A549 (cell line): ENCODE results near the gene PCDHGC5. TPM values are rescaled to one million over a fixed set of nuclear protein-coding genes. Genes with fewer than 3 reads are reported as not detected.

Experiments used
- ATAC-seq, 2 experiments: fragments of 200-7000 bp in 1 of 2; fragments of >200 bp in 1 of 2; cut with Nextera tagmentation in 1 of 2; cut with Tn5 transposase in 1 of 2; 3 replicates each; pipeline versions ENCODE4 v1.8.0 to v1.9.1; 2018 to 2020; ENCODE audit warnings: mild to moderate bottlenecking in 1 of 2, moderate library complexity in 1 of 2
- CTCF ChIA-PET: fragments of 300-600 bp; sonication (Branson Sonifier 250); formaldehyde crosslinking; extraction: SDS; loops from one replicate; lab custom pipeline; 2021; ENCODE audit warnings: antibody characterized with exemption, inconsistent platforms; lab: Yijun Ruan, JAX
- POLR2A ChIA-PET: fragments of 350-600 bp; formaldehyde crosslinking; extraction: SDS; loops from one replicate; lab custom pipeline; 2021; ENCODE audit warnings: antibody characterized with exemption, inconsistent platforms; lab: Yijun Ruan, JAX
- DNase-seq, 2 experiments: peaks; one replicate each; pipeline versions ENCODE4 v3.0.0 to v3.0.0-alpha.2; 2011 to 2016; ENCODE audit warnings: low read depth in 1 of 2, low spot score in 1 of 2
- FAIRE-seq: peaks from 2 replicates; lab custom pipeline; 2011; peaks lifted over from hg19 to GRCh38; lab: Jason Lieb, UNC
- H3K27ac ChIP-seq, 2 experiments: fragments of >200 bp; sonication (Bioruptor Twin); formaldehyde crosslinking; 3 replicates each; pipeline ENCODE4 v1.5.1; 2016 to 2017
- H3K4me1 ChIP-seq: fragments of >200 bp; sonication (Bioruptor Twin); formaldehyde crosslinking; 3 replicates; pipeline ENCODE4 v1.6.1; 2016
- H3K4me2 ChIP-seq: fragments of >200 bp; sonication (Bioruptor Twin); formaldehyde crosslinking; 3 replicates; pipeline ENCODE4 v1.6.1; 2016
- H3K4me3 ChIP-seq: fragments of >200 bp; sonication (Bioruptor Twin); formaldehyde crosslinking; 3 replicates; pipeline ENCODE4 v1.5.1; 2016
- H3K9me3 ChIP-seq: fragments of >200 bp; sonication (Bioruptor Twin); formaldehyde crosslinking; 3 replicates; pipeline ENCODE4 v1.6.1; 2016
- CBX8 ChIP-seq: fragments of 200-600 bp; sonication (generic); IDR thresholded peaks from 2 replicates; pipeline ENCODE4 v1.6.1; 2016
- EP300 ChIP-seq, 2 experiments: fragments of >200 bp; sonication (Bioruptor Twin); formaldehyde crosslinking; IDR thresholded peaks; 2 replicates in 1 of 2; 3 replicates in 1 of 2; pipeline ENCODE4 v1.6.1; 2016 to 2017
- ESRRA ChIP-seq: fragments of 150-350 bp; IDR thresholded peaks from 2 replicates; pipeline ENCODE4 v1.6.1; 2014; ENCODE audit warnings: mild to moderate bottlenecking, low read length, borderline replicate concordance
- GATA3 ChIP-seq: IDR thresholded peaks from 2 replicates; pipeline ENCODE4 v1.6.1; 2012; ENCODE audit warnings: borderline replicate concordance
- HEYL ChIP-seq: fragments of 250-450 bp; sonication (Bioruptor Pico); IDR thresholded peaks from 2 replicates; pipeline ENCODE4 v1.8.0; 2021; ENCODE audit warnings: mild to moderate bottlenecking, moderate library complexity
- HOXA7 ChIP-seq: fragments of 250-450 bp; sonication (Bioruptor Pico); IDR thresholded peaks from 2 replicates; pipeline ENCODE4 v1.5.0; 2020; ENCODE audit warnings: mild to moderate bottlenecking, moderate library complexity
- HOXB13 ChIP-seq: fragments of 250-450 bp; sonication (Bioruptor Pico); IDR thresholded peaks from 2 replicates; pipeline ENCODE4 v1.5.0; 2020; ENCODE audit warnings: low read depth, mild to moderate bottlenecking, moderate library complexity
- MAFK ChIP-seq: fragments of 450-650 bp; IDR thresholded peaks from 2 replicates; pipeline ENCODE4 v1.6.1; 2014; ENCODE audit not compliant: partially characterized antibody
- MAZ ChIP-seq: fragments of 150-350 bp; IDR thresholded peaks from 2 replicates; pipeline ENCODE4 v1.6.1; 2014; ENCODE audit warnings: antibody characterized with exemption, low read depth, low read length, borderline replicate concordance
- RFX5 ChIP-seq: fragments of 450-650 bp; IDR thresholded peaks from 2 replicates; pipeline ENCODE4 v1.7.1; 2014; ENCODE audit warnings: antibody characterized with exemption, mild to moderate bottlenecking, moderate library complexity
- SMC3 ChIP-seq: fragments of >200 bp; sonication (Bioruptor Twin); formaldehyde crosslinking; IDR thresholded peaks from 3 replicates; pipeline ENCODE4 v1.6.1; 2018; ENCODE audit warnings: inconsistent platforms
- TP53 ChIP-seq: fragments of 250-450 bp; sonication (Bioruptor Pico); IDR thresholded peaks from 2 replicates; pipeline ENCODE4 v1.5.0; 2021; ENCODE audit warnings: mild to moderate bottlenecking, moderate library complexity
- ZFP36 ChIP-seq: fragments of 450-650 bp; IDR thresholded peaks from 2 replicates; pipeline ENCODE4 v1.6.1; 2014; ENCODE audit warnings: borderline replicate concordance; ENCODE audit not compliant: partially characterized antibody
- WGBS: methylation state at CpG from one replicate; pipeline ENCODE4 v1.1.6; 2017; ENCODE audit errors: missing lambda C conversion rate; 5-methylcytosine and 5-hydroxymethylcytosine counted together
- polyA minus RNA-seq: library from RNA; depleted of rRNA, polyadenylated mRNA; stranded (reverse); fragments of >200 nt; gene quantifications from 2 replicates; pipeline ENCODE4 v1.2.3, GENCODE V29; 2011; rRNA and poly(A)+ RNA removed
- polyA plus RNA-seq, 4 experiments: library from polyadenylated mRNA; depleted of rRNA in 3 of 4; stranded (reverse); fragments of >200 nt; fragmentation: RNase III in 1 of 4; extraction: RNeasy Plus Mini Kit Qiagen cat#74134 plus additional on column Dnase treatment in 1 of 4; gene quantifications; 2 replicates in 3 of 4; 3 replicates in 1 of 4; pipeline ENCODE4 v1.2.3, GENCODE V29; 2011 to 2017
- TF ChIP-seq, protein P1 (sequence below): fragments of 150-350 bp; IDR thresholded peaks from 2 replicates; pipeline ENCODE4 v1.6.1; 2014; ENCODE audit warnings: low read depth, mild to moderate bottlenecking, low read length
- TF ChIP-seq, protein P2 (sequence below): IDR thresholded peaks from 2 replicates; pipeline ENCODE4 v1.6.1; 2012
- TF ChIP-seq, protein P3 (sequence below): fragments of >200 bp; sonication (Bioruptor Twin); formaldehyde crosslinking; IDR thresholded peaks from 3 replicates; pipeline ENCODE4 v1.6.1; 2016

The PCDHGC5 gene
- polyA plus RNA-seq (2011; rRNA removed) (0.08 TPM in 1 of 2 replicates, not detected in the other), polyA plus RNA-seq (2017; fragmentation: RNase III; extraction: RNeasy Plus Mini Kit Qiagen cat#74134 plus additional on column Dnase treatment) (0.03 TPM in 1 of 3 replicates, not detected in the others), polyA minus RNA-seq (0.54 and 0.78 TPM in 2 replicates)
- polyA plus RNA-seq (2012; cell fraction: cytosol; rRNA removed) = not detected in 2 replicates
- 0.30 and 0.44 TPM in 2 replicates for polyA plus RNA-seq (2012; cell fraction: nucleus; rRNA removed)

DNA sequence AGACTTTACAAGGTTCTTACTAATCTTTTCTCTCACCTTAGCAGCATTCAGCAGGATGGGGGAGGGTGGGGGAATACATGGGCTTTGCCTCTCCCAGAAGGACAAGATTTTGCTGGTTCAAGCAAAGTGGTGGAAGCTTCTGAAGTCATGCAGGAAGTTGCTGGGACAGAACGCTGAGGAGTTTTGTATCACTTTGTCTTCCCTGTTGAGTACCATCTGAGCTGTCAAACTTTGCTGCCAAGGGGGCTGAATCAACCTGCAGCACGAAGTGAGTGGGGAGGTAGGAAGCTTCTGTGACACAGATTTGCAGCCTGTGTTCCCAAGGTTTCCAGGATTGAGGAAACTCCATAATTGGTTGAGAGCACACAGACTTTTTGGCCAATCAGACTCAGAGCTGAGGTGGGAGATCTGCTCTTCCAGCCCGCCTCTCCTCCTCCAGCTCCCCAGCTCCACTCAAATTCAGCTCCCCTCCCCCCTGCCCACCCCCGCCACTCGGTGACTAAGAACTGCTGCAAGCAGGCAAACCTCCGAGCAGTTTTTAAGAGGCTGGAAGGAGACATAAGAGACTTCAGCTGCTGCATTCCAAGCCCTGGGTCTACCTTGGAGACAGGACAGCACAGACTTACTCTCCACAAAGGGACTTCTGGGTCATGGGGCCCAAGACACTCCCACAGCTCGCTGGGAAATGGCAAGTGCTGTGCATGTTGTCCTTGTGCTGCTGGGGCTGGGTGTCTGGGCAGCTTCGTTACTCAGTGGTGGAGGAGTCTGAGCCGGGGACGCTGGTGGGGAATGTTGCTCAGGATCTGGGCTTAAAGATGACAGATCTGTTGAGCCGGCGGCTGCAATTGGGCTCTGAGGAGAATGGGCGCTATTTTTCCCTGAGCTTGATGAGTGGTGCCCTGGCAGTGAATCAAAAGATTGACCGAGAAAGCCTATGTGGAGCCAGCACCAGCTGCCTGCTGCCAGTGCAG, at the start of gene PCDHGC5:
Gene PCDHGC5 (plus strand): TSS at position 491 of the 971 bp plus-strand sequence. CDS start 160 bp downstream, at position 651.
- no peak for FAIRE-seq
- ATAC-seq = peak in 1 of 2 experiments; percentile 13; a peak in 3 of 6 replicates
- WGBS = 33% methylated on average over 6 of the region's 14 CpGs
- TF ChIP-seq EP300 (IDR thresholded peaks at IDR 0.05) = no peak
- TF ChIP-seq, protein P1, sequence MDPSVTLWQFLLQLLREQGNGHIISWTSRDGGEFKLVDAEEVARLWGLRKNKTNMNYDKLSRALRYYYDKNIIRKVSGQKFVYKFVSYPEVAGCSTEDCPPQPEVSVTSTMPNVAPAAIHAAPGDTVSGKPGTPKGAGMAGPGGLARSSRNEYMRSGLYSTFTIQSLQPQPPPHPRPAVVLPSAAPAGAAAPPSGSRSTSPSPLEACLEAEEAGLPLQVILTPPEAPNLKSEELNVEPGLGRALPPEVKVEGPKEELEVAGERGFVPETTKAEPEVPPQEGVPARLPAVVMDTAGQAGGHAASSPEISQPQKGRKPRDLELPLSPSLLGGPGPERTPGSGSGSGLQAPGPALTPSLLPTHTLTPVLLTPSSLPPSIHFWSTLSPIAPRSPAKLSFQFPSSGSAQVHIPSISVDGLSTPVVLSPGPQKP = no peak
- no peak for TF ChIP-seq RFX5
- TF ChIP-seq ESRRA = no peak
- no peak for TF ChIP-seq MAZ
- no peak for TF ChIP-seq HOXB13
- no peak for TF ChIP-seq GATA3
- TF ChIP-seq HOXA7 (CRISPR knock-in tag) = no peak
- no peak for TF ChIP-seq ZFP36
- TF ChIP-seq HEYL (CRISPR knock-in tag) = no peak
- no peak for TF ChIP-seq CBX8
- TF ChIP-seq, protein P2, sequence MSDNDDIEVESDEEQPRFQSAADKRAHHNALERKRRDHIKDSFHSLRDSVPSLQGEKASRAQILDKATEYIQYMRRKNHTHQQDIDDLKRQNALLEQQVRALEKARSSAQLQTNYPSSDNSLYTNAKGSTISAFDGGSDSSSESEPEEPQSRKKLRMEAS = no peak
- no peak for TF ChIP-seq MAFK
- no peak for TF ChIP-seq SMC3
- TF ChIP-seq, protein P3, sequence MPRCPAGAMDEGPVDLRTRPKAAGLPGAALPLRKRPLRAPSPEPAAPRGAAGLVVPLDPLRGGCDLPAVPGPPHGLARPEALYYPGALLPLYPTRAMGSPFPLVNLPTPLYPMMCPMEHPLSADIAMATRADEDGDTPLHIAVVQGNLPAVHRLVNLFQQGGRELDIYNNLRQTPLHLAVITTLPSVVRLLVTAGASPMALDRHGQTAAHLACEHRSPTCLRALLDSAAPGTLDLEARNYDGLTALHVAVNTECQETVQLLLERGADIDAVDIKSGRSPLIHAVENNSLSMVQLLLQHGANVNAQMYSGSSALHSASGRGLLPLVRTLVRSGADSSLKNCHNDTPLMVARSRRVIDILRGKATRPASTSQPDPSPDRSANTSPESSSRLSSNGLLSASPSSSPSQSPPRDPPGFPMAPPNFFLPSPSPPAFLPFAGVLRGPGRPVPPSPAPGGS = no peak
- DNase-seq = no peak
- H3K27ac ChIP-seq = no peak within 1 kb of the TSS
- ChIA-PET CTCF (interaction anchor here (1.0 to 2.2 kb wide), 4 partner anchors 12 to 75 kb away, joined by 3 to 8 read pairs (median 4); no protein-coding TSS in a partner anchor), POLR2A (no interaction called here)
- no peak within 1 kb of the TSS for H3K4me2 ChIP-seq
- H3K4me3 ChIP-seq = no peak within 1 kb of the TSS
- H3K4me1 ChIP-seq = no peaks in the 10 kb centered on the region
- no peaks in the 10 kb centered on the region for H3K9me3 ChIP-seq

DNA sequence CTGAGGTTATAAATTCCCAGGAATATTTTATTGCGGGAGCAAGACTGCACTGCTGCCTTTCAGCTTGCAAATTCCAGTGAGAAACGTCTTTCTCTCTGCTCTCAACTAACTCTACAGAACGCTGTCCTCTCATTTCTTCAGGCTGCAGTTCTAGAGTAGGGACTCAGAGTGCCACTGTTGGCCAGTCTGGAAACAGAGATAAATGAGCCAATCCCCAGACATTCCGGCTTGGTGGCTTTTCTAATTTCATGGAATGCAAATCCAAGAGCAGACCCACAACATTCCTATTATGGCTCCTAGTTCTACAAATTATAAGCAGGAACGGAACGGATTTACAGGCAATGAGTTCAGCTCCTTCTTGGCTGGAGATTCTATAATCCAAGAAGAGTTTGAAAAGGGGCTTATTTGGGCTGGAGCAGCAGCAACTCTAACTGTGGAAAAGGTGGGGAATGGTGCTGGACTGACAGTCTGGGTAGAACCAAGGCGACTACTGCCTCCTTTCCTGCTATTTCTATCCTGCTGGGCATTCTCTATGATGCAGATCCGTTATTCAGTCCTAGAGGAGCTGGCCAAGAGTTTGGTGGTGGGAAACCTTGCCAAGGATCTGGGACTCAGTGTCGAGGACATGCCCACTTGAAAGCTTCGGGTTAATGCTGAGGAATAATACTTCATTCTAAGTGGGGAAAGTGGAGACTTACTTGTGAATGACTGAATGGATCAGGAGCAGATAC, 49.3 kb upstream of the PCDHGC5 start:
- TF ChIP-seq TP53 (CRISPR knock-in tag) = no peak
- TF ChIP-seq, protein P3 = no peak
- no peaks in the 10 kb centered on the region for H3K4me1 ChIP-seq
- WGBS = 11% methylated on average over 10 of the region's 10 CpGs
- FAIRE-seq = no peak
- H3K9me3 ChIP-seq = 0 out of 3 replicates have a peak, but pooled peaks cover 6% of the 10 kb centered on the region
- H3K4me3 ChIP-seq = no peak overlapping the region
- no peak overlapping the region for H3K27ac ChIP-seq
- ChIA-PET POLR2A (no interaction called here), CTCF (interaction anchor here (1.6 to 1.8 kb wide), 2 partner anchors 39 to 118 kb away, joined by 4 to 7 read pairs; no protein-coding TSS in a partner anchor)
- ATAC-seq = no peak
- no peak overlapping the region for H3K4me2 ChIP-seq
- no peak for DNase-seq
